Dendritic cell treated with granulocyte-macrophage colony-stimulating factor and Interleukin-4, amounts not matched to agents 40 ng/mL and 50 ng/mL, for 4 days (primary cell): ENCODE measurements around the gene CTXND2.
"Not testable (repeated sequence)": the region's sequence is repeated elsewhere in the genome, so short reads cannot be mapped to it uniquely, and the experiment has no call there.

ENCODE experiments used
- H3K27ac Mint-ChIP-seq: one replicate; pipeline ENCODE4 v1.8.0; 2022; ENCODE audit warnings: mild to moderate bottlenecking, mixed read lengths
- H3K27me3 Mint-ChIP-seq: one replicate; pipeline ENCODE4 v1.8.0; 2022; ENCODE audit warnings: mild to moderate bottlenecking, mixed read lengths
- H3K36me3 Mint-ChIP-seq: one replicate; pipeline ENCODE4 v1.8.0; 2022; ENCODE audit warnings: low read depth, mixed read lengths
- H3K4me1 Mint-ChIP-seq: one replicate; pipeline ENCODE4 v1.8.0; 2022; ENCODE audit warnings: low read depth, mixed read lengths
- H3K4me3 Mint-ChIP-seq: one replicate; pipeline ENCODE4 v1.8.0; 2022; ENCODE audit warnings: mild to moderate bottlenecking, moderate library complexity, mixed read lengths
- H3K9me3 Mint-ChIP-seq: one replicate; pipeline ENCODE4 v1.8.0; 2022; ENCODE audit warnings: mixed read lengths
- intact Hi-C: fragments of 100-400 bp; cut with micrococcal nuclease; formaldehyde crosslinking; loops from one replicate; pipeline ENCODE4 v1.15.0; 2022

The CTXND2 gene

DNA sequence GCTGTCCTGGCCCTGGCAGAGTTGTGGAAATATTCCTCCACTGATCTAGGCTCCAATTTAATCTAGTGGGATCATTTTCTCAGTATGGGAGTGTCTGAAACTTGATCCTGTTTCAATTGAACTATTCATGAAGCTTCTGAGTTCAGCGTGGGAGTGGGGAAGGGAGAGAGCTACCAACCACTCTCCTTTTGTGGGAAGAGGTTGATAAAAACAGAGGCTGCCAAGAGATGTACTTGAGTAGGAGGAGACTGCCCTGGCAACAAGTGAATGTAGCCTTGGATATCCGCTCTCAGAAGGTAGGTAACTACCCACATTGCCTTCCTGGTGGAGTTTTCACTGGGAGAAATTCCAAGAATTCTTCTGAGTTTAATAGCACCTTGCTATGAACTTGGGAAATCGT lies at the start of gene CTXND2:
CTXND2 (plus strand) TSS at position 119 of the 400 bp plus-strand sequence. CDS start 25,179 bp downstream, outside the sequence.
- Mint-ChIP-seq H3K4me1 (peaks cover 6% of the 10 kb centered on the region), H3K27ac (no peak within 1 kb of the TSS), H3K9me3 (no peaks in the 10 kb centered on the region), H3K27me3 (no peaks in the 10 kb centered on the region), H3K4me3 (no peak within 1 kb of the TSS), H3K36me3 (no peaks in the 10 kb centered on the region)
- intact Hi-C loops = no loop called here

DNA sequence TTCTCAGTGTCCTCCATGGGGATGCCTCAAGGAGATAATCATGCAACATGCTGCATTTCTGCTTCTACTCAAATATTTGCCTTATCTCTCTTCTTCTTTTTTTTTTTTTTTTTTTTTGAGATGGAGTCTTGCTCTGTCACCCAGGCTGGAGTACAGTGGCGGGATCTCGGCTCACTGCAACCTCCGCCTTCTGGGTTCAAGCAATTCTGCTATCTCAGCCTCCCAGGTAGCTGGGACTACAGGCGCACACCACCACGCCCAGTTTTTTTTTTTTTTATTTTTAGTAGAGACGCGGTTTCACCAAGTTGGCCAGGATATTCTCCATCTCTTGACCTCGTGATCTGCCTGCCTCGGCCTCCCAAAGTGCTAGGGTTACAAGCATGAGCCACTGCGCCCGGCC lies 46.1 kb upstream of the CTXND2 start:
- H3K9me3 Mint-ChIP-seq, H3K4me3 Mint-ChIP-seq, H3K27me3 Mint-ChIP-seq, H3K27ac Mint-ChIP-seq: not testable (repeated sequence)
- Mint-ChIP-seq H3K4me1 (peaks cover 31% of the 10 kb centered on the region), H3K36me3 (peaks cover 59% of the 10 kb centered on the region)
- intact Hi-C loops = loop anchor here (10.0 kb wide), 1 partner anchor 84 kb away; the partner anchor contains the start of gene SETDB1

DNA sequence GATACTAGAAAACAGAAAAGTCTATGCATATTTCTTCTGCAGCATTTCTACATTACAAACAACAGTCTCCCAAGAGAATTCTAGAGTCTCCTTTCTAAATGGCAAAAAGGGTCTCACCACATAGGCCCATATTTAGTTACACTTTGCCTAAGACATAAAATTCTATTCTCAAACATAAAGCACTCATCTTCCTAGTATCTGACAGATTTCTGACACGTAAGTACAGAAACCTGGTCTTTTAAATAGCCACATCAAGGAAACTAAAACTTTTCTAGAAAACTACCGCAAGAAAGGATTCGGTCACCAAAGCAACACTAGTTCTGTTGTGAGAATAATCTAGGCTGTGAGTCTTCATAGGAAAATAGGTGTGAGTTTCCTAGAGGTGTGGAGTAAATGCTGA lies 45.3 kb upstream of the CTXND2 start:
- intact Hi-C loops = loop anchor here (10.0 kb wide), 1 partner anchor 83 kb away; the partner anchor contains the start of gene SETDB1
- Mint-ChIP-seq H3K4me3 (no peak overlapping the region), H3K9me3 (no peaks in the 10 kb centered on the region), H3K4me1 (peaks cover 33% of the 10 kb centered on the region), H3K27ac (no peak overlapping the region), H3K36me3 (peaks cover 58% of the 10 kb centered on the region), H3K27me3 (no peaks in the 10 kb centered on the region)

GRCh38 chr1:150842343-150842742 lies 44.6 kb upstream of the CTXND2 start:
- intact Hi-C loops = loop anchor here (10.0 kb wide), 1 partner anchor 82 kb away; the partner anchor contains the start of gene SETDB1
- peaks cover 58% of the 10 kb centered on the region for H3K36me3 Mint-ChIP-seq
- peak overlapping the region; percentile 51 for H3K27ac Mint-ChIP-seq
- H3K4me1 Mint-ChIP-seq = peaks cover 36% of the 10 kb centered on the region
- H3K27me3 Mint-ChIP-seq = no peaks in the 10 kb centered on the region
- no peak overlapping the region for H3K4me3 Mint-ChIP-seq
- no peaks in the 10 kb centered on the region for H3K9me3 Mint-ChIP-seq

GRCh38 chr1:150842964-150843363 lies 44.0 kb upstream of the CTXND2 start:
- Mint-ChIP-seq H3K36me3 (peaks cover 58% of the 10 kb centered on the region), H3K27ac (no peak overlapping the region), H3K4me3 (no peak overlapping the region), H3K27me3 (no peaks in the 10 kb centered on the region), H3K9me3 (no peaks in the 10 kb centered on the region), H3K4me1 (peaks cover 36% of the 10 kb centered on the region)
- intact Hi-C loops = loop anchor here (10.0 kb wide), 1 partner anchor 82 kb away; the partner anchor contains the start of gene SETDB1

GRCh38 chr1:150843474-150843873 lies 43.5 kb upstream of the CTXND2 start:
- Mint-ChIP-seq H3K9me3 (no peaks in the 10 kb centered on the region), H3K27me3 (no peaks in the 10 kb centered on the region), H3K4me1 (peaks cover 36% of the 10 kb centered on the region), H3K4me3 (no peak overlapping the region), H3K27ac (peak overlapping the region; percentile 50), H3K36me3 (peaks cover 58% of the 10 kb centered on the region)
- intact Hi-C loops = loop anchor here (10.0 kb wide), 1 partner anchor 81 kb away; the partner anchor contains the start of gene SETDB1

GRCh38 chr1:150846473-150847146 lies 40.3 kb upstream of the CTXND2 start:
- no peaks in the 10 kb centered on the region for H3K9me3 Mint-ChIP-seq
- H3K36me3 Mint-ChIP-seq = peaks cover 61% of the 10 kb centered on the region
- no peaks in the 10 kb centered on the region for H3K27me3 Mint-ChIP-seq
- H3K4me3 Mint-ChIP-seq = no peak overlapping the region
- H3K4me1 Mint-ChIP-seq = peaks cover 32% of the 10 kb centered on the region
- intact Hi-C loops = loop anchor here (10.0 kb wide), 1 partner anchor 78 kb away; the partner anchor contains the start of gene SETDB1
- no peak overlapping the region for H3K27ac Mint-ChIP-seq

- H3K4me3 Mint-ChIP-seq, H3K27me3 Mint-ChIP-seq, H3K27ac Mint-ChIP-seq, H3K9me3 Mint-ChIP-seq, intact Hi-C loops: not testable (repeated sequence)
- Mint-ChIP-seq H3K4me1 (peaks cover 27% of the 10 kb centered on the region), H3K36me3 (peaks cover 84% of the 10 kb centered on the region)
Observed at GRCh38 chr1:150850801-150851362, 36.1 kb upstream of the CTXND2 start.

- peaks cover 22% of the 10 kb centered on the region for H3K4me1 Mint-ChIP-seq
- H3K4me3 Mint-ChIP-seq = peak overlapping the region; percentile 26
- H3K9me3 Mint-ChIP-seq, intact Hi-C loops, H3K27me3 Mint-ChIP-seq: not testable (repeated sequence)
- H3K36me3 Mint-ChIP-seq = peaks cover 76% of the 10 kb centered on the region
- H3K27ac Mint-ChIP-seq = peak overlapping the region; percentile 76
Observed at GRCh38 chr1:150852734-150853133, 34.2 kb upstream of the CTXND2 start.

DNA sequence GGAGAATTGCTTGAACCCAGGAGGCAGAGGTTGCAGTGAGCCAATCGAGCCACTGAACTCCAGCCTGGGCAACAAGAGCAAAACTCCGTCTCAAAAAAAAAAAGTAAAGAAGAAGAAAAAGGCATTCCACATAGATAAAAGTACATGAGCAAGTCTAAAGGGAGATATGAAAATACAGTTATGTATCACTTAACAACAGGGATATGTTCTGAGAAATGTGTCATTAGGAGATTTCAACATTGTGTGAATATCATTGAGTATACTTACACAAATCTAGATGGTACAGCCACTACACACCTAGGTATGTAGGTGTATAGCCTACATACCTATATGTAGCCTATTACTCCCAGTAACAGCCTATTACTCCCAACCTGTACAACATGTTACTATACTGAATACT lies 23.2 kb upstream of the CTXND2 start:
- Mint-ChIP-seq H3K27ac (no peak overlapping the region), H3K27me3 (no peaks in the 10 kb centered on the region), H3K4me1 (peaks cover 23% of the 10 kb centered on the region), H3K9me3 (peaks cover 11% of the 10 kb centered on the region), H3K4me3 (no peak overlapping the region), H3K36me3 (peaks cover 44% of the 10 kb centered on the region)
- intact Hi-C loops = no loop called here

- H3K27ac Mint-ChIP-seq, H3K4me3 Mint-ChIP-seq, intact Hi-C loops, H3K27me3 Mint-ChIP-seq: not testable (repeated sequence)
- Mint-ChIP-seq H3K9me3 (peaks cover 11% of the 10 kb centered on the region), H3K36me3 (peaks cover 45% of the 10 kb centered on the region), H3K4me1 (peaks cover 23% of the 10 kb centered on the region)
Observed at GRCh38 chr1:150864200-150864599, 22.7 kb upstream of the CTXND2 start.

DNA sequence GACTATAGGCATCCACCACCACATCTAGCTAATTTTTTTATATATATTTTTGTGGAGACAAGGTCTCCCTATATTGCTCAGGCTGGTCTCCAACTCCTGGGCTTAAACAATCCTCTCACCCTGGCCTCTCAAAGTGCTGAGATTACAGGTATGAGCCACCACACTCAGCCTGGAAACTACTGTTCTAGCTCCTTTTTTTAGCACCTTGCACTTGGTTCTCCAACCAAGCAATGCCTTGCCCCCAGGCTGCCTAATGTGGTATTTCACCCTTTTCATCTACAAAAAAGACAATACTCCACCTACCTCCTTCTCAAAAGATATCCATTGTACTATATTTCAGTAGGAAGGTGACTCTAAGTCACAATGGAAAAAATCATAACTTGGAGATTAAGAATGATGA lies 17.3 kb upstream of the CTXND2 start:
- no peak overlapping the region for H3K27ac Mint-ChIP-seq
- no peak overlapping the region for H3K4me3 Mint-ChIP-seq
- peaks cover 31% of the 10 kb centered on the region for H3K4me1 Mint-ChIP-seq
- no peaks in the 10 kb centered on the region for H3K27me3 Mint-ChIP-seq
- intact Hi-C loops = no loop called here
- peaks cover 50% of the 10 kb centered on the region for H3K36me3 Mint-ChIP-seq
- H3K9me3 Mint-ChIP-seq = peaks cover 11% of the 10 kb centered on the region

DNA sequence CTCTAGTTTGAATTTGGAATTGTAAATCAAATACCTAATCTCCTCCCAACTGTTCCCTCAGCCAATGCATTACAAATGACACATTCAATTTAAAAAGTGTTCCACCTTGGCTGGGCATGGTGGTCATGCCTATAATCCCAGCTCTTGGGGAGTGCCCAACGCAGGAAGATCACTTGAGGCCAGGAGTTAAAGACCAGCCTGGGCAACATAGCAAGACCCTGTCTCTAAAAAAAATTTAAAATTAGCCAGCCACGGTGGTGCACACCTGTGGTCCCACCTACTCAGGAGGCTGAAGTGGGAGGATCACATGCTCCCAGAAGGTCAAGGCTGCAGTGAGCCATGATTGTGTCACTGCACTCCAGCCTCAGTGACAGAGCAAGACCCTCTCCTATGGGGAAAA lies 14.4 kb upstream of the CTXND2 start:
- H3K4me1 Mint-ChIP-seq = peaks cover 21% of the 10 kb centered on the region
- peaks cover 10% of the 10 kb centered on the region for H3K9me3 Mint-ChIP-seq
- peaks cover 41% of the 10 kb centered on the region for H3K36me3 Mint-ChIP-seq
- no peak overlapping the region for H3K4me3 Mint-ChIP-seq
- intact Hi-C loops = no loop called here
- H3K27ac Mint-ChIP-seq = no peak overlapping the region
- no peaks in the 10 kb centered on the region for H3K27me3 Mint-ChIP-seq

- intact Hi-C loops = no loop called here
- H3K4me3 Mint-ChIP-seq = no peak overlapping the region
- H3K27me3 Mint-ChIP-seq = no peaks in the 10 kb centered on the region
- H3K4me1 Mint-ChIP-seq = peaks cover 14% of the 10 kb centered on the region
- peaks cover under 1% of the 10 kb centered on the region for H3K9me3 Mint-ChIP-seq
- H3K36me3 Mint-ChIP-seq = peaks cover 32% of the 10 kb centered on the region
- no peak overlapping the region for H3K27ac Mint-ChIP-seq
Observed at GRCh38 chr1:150873521-150873920, 13.4 kb upstream of the CTXND2 start.
